GM10248 (cell line): ENCODE data around the gene ANKIB1.
A peak's percentile ranks its signal among the peaks of the same experiment; 100 is the strongest.

Source experiments
- CTCF ChIA-PET: fragments of 300-600 bp; sonication (Branson Sonifier 250); formaldehyde crosslinking; extraction: SDS; loops from one replicate; lab custom pipeline; 2021; ENCODE audit warnings: antibody characterized with exemption; lab: Yijun Ruan, JAX
- POLR2A ChIA-PET: fragments of 350-650 bp; sonication (Branson Sonifier 250); formaldehyde crosslinking; extraction: SDS; loops from one replicate; lab custom pipeline; 2020; ENCODE audit warnings: antibody characterized with exemption; lab: Yijun Ruan, JAX
- DNase-seq: peaks from one replicate; pipeline ENCODE4 v3.0.0; 2012; ENCODE audit errors: extremely low spot score
- CTCF ChIP-seq: IDR thresholded peaks from 2 replicates; pipeline ENCODE4 v1.5.1; 2012; ENCODE audit warnings: mild to moderate bottlenecking, low read depth; ENCODE audit errors: extremely low read depth, missing control alignments, control extremely low read depth

The ANKIB1 gene

DNA sequence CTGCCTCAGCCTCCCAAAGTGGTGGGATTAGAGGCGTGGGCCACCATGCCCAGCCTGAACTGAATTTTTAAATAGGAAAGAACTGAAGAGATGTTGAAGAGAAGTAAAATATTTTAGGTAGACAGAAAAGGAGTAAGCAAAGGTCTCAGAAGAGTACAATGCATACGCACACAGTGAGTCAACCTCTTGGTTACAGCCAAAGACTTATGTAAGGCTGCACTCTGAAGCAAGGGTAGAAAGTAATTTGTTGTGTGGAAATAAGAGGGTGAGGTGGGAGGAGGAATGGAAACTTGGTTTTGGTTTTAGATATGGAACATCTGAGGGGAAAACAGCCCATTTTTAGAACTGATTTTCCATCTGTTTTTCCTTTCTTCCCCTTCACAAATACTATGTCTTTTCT lies 17.7 kb upstream of the ANKIB1 start:
- DNase-seq = no peak
- TF ChIP-seq CTCF = no peak
- ChIA-PET POLR2A (no interaction called here), CTCF (no interaction called here)

DNA sequence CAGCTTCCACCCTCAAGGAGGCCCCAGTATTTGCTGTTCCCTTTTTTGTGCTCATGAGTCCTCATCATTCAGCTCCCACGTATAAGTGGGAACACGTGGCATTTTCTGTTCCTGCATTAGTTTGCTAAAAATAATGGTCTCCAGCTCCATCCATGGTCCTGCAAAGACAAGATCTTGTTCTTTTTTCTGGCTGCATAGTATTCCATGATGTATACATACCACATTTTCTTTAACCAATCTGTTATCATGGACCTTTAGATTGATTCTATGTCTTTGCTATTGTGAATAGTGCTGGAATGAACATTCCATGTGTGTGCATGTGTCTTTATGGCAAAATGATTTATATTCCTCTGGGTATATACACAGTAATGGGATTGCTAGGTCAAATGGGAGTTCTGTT lies 17.0 kb upstream of the ANKIB1 start:
- no peak for TF ChIP-seq CTCF
- ChIA-PET POLR2A (no interaction called here), CTCF (interaction anchor here (1.2 to 1.7 kb wide), 2 partner anchors 10 to 17 kb away, joined by 3 to 6 read pairs; partner anchors contain the start of genes ANKIB1 and KRIT1)
- DNase-seq = no peak

DNA sequence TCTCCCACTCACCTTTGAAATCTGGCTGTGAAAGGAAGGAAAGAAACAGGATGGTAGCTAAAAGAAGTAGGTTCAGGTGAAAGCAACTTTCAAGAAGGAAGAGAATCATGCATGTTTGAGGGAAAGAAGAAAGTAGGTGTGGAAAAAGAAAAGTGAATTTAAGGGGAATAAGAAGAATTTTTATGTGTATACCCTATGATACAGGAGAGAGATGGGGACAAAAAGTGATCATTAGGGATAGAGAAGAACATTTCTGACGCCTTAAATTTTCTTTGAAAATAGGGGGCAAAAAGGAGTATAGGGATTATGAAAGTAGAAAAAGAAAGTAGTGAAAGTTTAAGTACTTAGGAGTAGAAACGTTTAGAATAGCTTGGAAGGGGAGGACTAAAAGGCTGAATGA lies 15.2 kb upstream of the ANKIB1 start:
- TF ChIP-seq CTCF = no peak
- CTCF ChIA-PET = interaction anchor here (1.7 to 1.8 kb wide), 2 partner anchors 10 to 15 kb away, joined by 5 to 6 read pairs; partner anchors contain the start of genes ANKIB1 and KRIT1
- DNase-seq = no peak
- POLR2A ChIA-PET = no interaction called here

DNA sequence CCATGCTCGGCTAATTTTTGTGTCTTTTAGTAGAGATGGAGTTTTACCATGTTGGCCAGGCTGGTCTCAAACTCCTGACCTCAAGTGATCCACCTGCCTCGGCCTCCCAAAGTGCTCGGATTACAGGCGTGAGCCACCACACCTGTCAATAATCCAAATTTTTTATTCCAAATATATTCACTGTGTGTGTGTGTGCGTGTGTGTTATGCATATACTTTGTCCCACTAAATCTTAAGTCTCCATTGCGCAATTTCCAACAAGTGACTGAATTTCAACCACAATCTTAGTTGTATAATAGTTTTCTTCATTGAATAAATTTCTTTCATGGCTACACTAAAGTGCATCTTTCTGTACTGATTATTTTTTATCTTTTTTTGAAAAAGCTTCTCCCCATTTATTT lies 2.8 kb upstream of the ANKIB1 start:
- POLR2A ChIA-PET = no interaction called here
- TF ChIP-seq CTCF = no peak
- CTCF ChIA-PET = interaction anchor here (1.2 to 2.7 kb wide), 2 partner anchors 64 to 204 kb away, joined by 4 to 9 read pairs; partner anchors contain the start of genes GATAD1 and LRRD1
- no peak for DNase-seq

- no peak for DNase-seq
- POLR2A ChIA-PET = interaction anchor here (0.6 to 2.4 kb wide), 3 partner anchors 135 to 283 kb away, joined by 3 to 9 read pairs (median 5); partner anchors contain the start of genes GATAD1, PEX1 and RBM48
- no peak for TF ChIP-seq CTCF
- CTCF ChIA-PET = interaction anchor here (1.1 to 3.0 kb wide), 8 partner anchors 9 to 202 kb away, joined by 3 to 13 read pairs (median 6); partner anchors contain the start of gene GATAD1
These were observed 827 bp upstream of the ANKIB1 start for GRCh38 chr7:92244808-92245486.

GRCh38 chr7:92246360-92247101 lies 757 bp downstream of the ANKIB1 start:
- ChIA-PET POLR2A (interaction anchor here (0.6 to 2.4 kb wide), 3 partner anchors 170 to 281 kb away, joined by 3 to 9 read pairs (median 5); partner anchors contain the start of genes GATAD1, PEX1 and RBM48), CTCF (interaction anchor here (0.8 to 3.0 kb wide), 11 partner anchors 9 to 201 kb away, joined by 3 to 13 read pairs (median 5); partner anchors contain the start of gene GATAD1)
- DNase-seq = peak; percentile 49
- no peak for TF ChIP-seq CTCF
